ENCODE data around the gene LCE6A. TPM values are rescaled to one million over a fixed set of nuclear protein-coding genes. Genes with fewer than 3 reads are reported as not detected.

The LCE6A gene
- total RNA-seq, 1 donor from 2014 or later: not detected

GRCh38 chr1:152811671-152812070, 31.0 kb upstream of the LCE6A start, which contains the start of gene LCE1B:
Gene LCE1B (plus strand): TSS chr1:152811971. CDS start chr1:152812447, 476 bp downstream.
- Histone ChIP-seq H3K4me3 (ENCODE audit: low read depth, low read length) (no peak within 1 kb of the TSS), H3K36me3 (ENCODE audit: control insufficient read depth, insufficient read depth, low read length) (no peaks in the 10 kb centered on the region), H3K27me3 (ENCODE audit: control insufficient read depth, insufficient read depth, low read length) (no peaks in the 10 kb centered on the region)
- TF ChIP-seq, protein P1, sequence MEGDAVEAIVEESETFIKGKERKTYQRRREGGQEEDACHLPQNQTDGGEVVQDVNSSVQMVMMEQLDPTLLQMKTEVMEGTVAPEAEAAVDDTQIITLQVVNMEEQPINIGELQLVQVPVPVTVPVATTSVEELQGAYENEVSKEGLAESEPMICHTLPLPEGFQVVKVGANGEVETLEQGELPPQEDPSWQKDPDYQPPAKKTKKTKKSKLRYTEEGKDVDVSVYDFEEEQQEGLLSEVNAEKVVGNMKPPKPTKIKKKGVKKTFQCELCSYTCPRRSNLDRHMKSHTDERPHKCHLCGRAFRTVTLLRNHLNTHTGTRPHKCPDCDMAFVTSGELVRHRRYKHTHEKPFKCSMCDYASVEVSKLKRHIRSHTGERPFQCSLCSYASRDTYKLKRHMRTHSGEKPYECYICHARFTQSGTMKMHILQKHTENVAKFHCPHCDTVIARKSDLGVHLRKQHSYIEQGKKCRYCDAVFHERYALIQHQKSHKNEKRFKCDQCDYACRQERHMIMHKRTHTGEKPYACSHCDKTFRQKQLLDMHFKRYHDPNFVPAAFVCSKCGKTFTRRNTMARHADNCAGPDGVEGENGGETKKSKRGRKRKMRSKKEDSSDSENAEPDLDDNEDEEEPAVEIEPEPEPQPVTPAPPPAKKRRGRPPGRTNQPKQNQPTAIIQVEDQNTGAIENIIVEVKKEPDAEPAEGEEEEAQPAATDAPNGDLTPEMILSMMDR (IDR thresholded peaks at IDR 0.05; ENCODE audit: insufficient read depth, low read length, poor library complexity, severe bottlenecking): no peak
- DNase-seq (ENCODE audit: low read depth): no peak

- Histone ChIP-seq H3K27me3 (ENCODE audit: control insufficient read depth, insufficient read depth, low read length) (no peaks in the 10 kb centered on the region), H3K36me3 (ENCODE audit: control insufficient read depth, insufficient read depth, low read length) (no peaks in the 10 kb centered on the region), H3K4me3 (ENCODE audit: low read depth, low read length) (no peak overlapping the region)
- TF ChIP-seq, protein P1 (IDR thresholded peaks at IDR 0.05; ENCODE audit: insufficient read depth, low read length, poor library complexity, severe bottlenecking): no peak
- DNase-seq (ENCODE audit: low read depth): no peak
These were observed 25.3 kb upstream of the LCE6A start for GRCh38 chr1:152817309-152817708.

DNA sequence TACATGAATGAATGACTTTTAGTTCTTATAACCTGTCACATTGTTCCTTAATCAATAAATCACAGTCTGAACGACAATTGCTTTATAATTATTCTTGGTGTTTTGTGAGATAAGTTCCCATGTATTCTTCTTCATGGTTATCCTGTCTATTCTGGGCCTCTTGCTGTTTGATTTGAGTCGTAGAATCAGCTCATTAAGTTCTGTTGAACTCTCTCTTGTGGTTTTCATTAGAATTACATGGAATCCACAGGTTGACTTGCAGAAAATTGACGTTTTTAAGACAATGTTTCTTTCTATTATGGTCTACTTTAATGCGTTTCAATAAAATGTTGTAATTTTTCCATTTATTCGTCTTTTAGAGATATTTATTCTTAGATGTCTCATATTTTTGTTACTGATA, 19.4 kb upstream of the LCE6A start:
- H3K4me3 ChIP-seq (ENCODE audit: low read depth, low read length): no peak overlapping the region
- TF ChIP-seq, protein P1 (IDR thresholded peaks at IDR 0.05; ENCODE audit: insufficient read depth, low read length, poor library complexity, severe bottlenecking): no peak
- DNase-seq (ENCODE audit: low read depth): no peak
- no peaks in the 10 kb centered on the region for H3K36me3 ChIP-seq (ENCODE audit: control insufficient read depth, insufficient read depth, low read length)
- H3K27me3 ChIP-seq (ENCODE audit: control insufficient read depth, insufficient read depth, low read length): no peaks in the 10 kb centered on the region

DNA sequence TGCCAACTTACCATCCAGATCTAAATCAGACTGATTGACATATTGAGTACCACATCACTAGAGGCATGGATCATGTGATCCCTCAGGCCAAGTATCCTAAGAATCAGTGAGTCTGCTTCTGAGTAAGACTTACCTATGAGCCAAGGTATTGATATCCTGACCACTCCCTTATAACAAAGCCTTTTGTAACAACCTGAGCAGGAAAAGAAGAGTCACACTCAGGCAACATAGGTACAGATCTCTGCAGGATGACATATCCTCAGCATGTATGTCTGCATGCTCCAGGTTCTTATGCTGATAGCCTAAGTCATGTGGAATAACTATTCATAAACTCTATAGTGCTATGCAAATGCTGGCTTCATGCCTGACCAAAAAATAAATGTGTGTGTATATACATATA, 17.7 kb upstream of the LCE6A start:
- no peak for DNase-seq (ENCODE audit: low read depth)
- H3K36me3 ChIP-seq (ENCODE audit: control insufficient read depth, insufficient read depth, low read length): no peaks in the 10 kb centered on the region
- TF ChIP-seq, protein P1 (IDR thresholded peaks at IDR 0.05; ENCODE audit: insufficient read depth, low read length, poor library complexity, severe bottlenecking): no peak
- H3K4me3 ChIP-seq (ENCODE audit: low read depth, low read length): no peak overlapping the region
- no peaks in the 10 kb centered on the region for H3K27me3 ChIP-seq (ENCODE audit: control insufficient read depth, insufficient read depth, low read length)

GRCh38 chr1:152827173-152827572, 15.5 kb upstream of the LCE6A start, which contains the start of gene LCE1A:
Gene LCE1A (plus strand): TSS chr1:152827473. CDS start chr1:152827473, 0 bp downstream.
- no peak for DNase-seq (ENCODE audit: low read depth)
- Histone ChIP-seq H3K4me3 (ENCODE audit: low read depth, low read length) (no peak within 1 kb of the TSS), H3K27me3 (ENCODE audit: control insufficient read depth, insufficient read depth, low read length) (no peaks in the 10 kb centered on the region), H3K36me3 (ENCODE audit: control insufficient read depth, insufficient read depth, low read length) (no peaks in the 10 kb centered on the region)
- TF ChIP-seq, protein P1 (IDR thresholded peaks at IDR 0.05; ENCODE audit: insufficient read depth, low read length, poor library complexity, severe bottlenecking): no peak

DNA sequence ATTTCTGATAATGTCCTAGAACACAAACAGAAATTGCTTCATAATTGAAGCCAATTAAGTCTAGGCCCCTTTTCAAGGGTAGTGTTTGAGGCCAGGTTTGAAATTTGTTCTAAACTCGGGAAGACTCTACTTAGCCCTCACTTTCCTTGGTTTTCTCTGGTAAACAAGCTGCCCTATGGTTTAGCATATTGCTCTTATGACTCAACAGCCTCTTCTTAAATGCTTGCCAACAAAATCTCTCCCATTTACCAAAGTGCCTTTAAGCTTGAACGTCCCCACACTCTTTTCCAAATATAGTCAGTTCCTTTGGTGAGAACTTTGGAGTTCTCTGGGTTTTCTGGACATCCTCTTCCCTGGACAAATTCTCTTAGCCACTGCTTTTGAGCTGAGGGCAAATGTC, 5.8 kb upstream of the LCE6A start:
- no peak for DNase-seq (ENCODE audit: low read depth)
- TF ChIP-seq, protein P1 (IDR thresholded peaks at IDR 0.05; ENCODE audit: insufficient read depth, low read length, poor library complexity, severe bottlenecking): no peak
- Histone ChIP-seq H3K36me3 (ENCODE audit: control insufficient read depth, insufficient read depth, low read length) (no peaks in the 10 kb centered on the region), H3K27me3 (ENCODE audit: control insufficient read depth, insufficient read depth, low read length) (no peaks in the 10 kb centered on the region), H3K4me3 (ENCODE audit: low read depth, low read length) (no peak overlapping the region)
